Vagina (tissue), 2 donors: ENCODE results near the gene SLX4IP. TPM values are rescaled to one million over a fixed set of nuclear protein-coding genes. Genes with fewer than 3 reads are reported as not detected.

Experiments used
- DNase-seq, 2 donors: peaks; one replicate each; pipeline ENCODE4 v3.0.0-alpha.2; 2017; ENCODE audit errors: extremely low spot score in 2 of 2
- H3K27ac ChIP-seq: fragments of 200-600 bp; sonication (generic); one replicate; pipeline ENCODE4 v1.5.1; 2019
- H3K27me3 ChIP-seq: fragments of 200-600 bp; sonication (generic); one replicate; pipeline ENCODE4 v1.5.1; 2019
- H3K36me3 ChIP-seq, 2 donors: fragments of 200-600 bp; sonication (generic); one replicate each; pipeline ENCODE4 v1.5.1; 2017 to 2019
- H3K4me1 ChIP-seq: fragments of 200-600 bp; sonication (generic); one replicate; pipeline ENCODE4 v1.5.1; 2019
- H3K4me3 ChIP-seq, 2 donors: fragments of 200-600 bp; sonication (generic); 1 replicate in 1 of 2; 2 replicates in 1 of 2; pipeline ENCODE4 v1.5.1; 2016 to 2019
- H3K9me3 ChIP-seq: fragments of 200-600 bp; sonication (generic); one replicate; pipeline ENCODE4 v1.5.1; 2019
- POLR2A ChIP-seq, 2 donors: fragments of 450-650 bp; IDR thresholded peaks; one replicate each; pipeline ENCODE4 v1.6.1; 2017; ENCODE audit warnings: antibody characterized with exemption in 2 of 2, mild to moderate bottlenecking in 2 of 2, moderate library complexity in 2 of 2
- POLR2AphosphoS5 ChIP-seq, 2 donors: sonication (generic); formaldehyde crosslinking; IDR thresholded peaks; one replicate each; pipeline ENCODE4 v1.9.0; 2017; ENCODE audit warnings: antibody characterized with exemption in 2 of 2, mild to moderate bottlenecking in 2 of 2, low read depth in 1 of 2; ENCODE audit not compliant: insufficient read depth in 1 of 2
- intact Hi-C: fragments of 100-400 bp; cut with DNase I; formaldehyde crosslinking; loops from one replicate; pipeline ENCODE4 v1.15.1; 2023
- total RNA-seq: library from RNA; depleted of rRNA; stranded (reverse); fragments of >200 nt; gene quantifications from one replicate; pipeline ENCODE4 v1.2.3, GENCODE V29; 2016
- TF ChIP-seq, protein P1 (sequence below), 3 experiments: fragments of 450-650 bp in 2 of 3; fragments of 200-600 bp in 1 of 3; sonication (generic) in 1 of 3; IDR thresholded peaks; one replicate each; pipeline ENCODE4 v1.5.1; 2017 to 2019; ENCODE audit warnings: antibody characterized with exemption in 3 of 3, mild to moderate bottlenecking in 2 of 3, moderate library complexity in 2 of 3

SLX4IP gene
- total RNA-seq, 1 donor from 2014 or later: 4.9 TPM

DNA sequence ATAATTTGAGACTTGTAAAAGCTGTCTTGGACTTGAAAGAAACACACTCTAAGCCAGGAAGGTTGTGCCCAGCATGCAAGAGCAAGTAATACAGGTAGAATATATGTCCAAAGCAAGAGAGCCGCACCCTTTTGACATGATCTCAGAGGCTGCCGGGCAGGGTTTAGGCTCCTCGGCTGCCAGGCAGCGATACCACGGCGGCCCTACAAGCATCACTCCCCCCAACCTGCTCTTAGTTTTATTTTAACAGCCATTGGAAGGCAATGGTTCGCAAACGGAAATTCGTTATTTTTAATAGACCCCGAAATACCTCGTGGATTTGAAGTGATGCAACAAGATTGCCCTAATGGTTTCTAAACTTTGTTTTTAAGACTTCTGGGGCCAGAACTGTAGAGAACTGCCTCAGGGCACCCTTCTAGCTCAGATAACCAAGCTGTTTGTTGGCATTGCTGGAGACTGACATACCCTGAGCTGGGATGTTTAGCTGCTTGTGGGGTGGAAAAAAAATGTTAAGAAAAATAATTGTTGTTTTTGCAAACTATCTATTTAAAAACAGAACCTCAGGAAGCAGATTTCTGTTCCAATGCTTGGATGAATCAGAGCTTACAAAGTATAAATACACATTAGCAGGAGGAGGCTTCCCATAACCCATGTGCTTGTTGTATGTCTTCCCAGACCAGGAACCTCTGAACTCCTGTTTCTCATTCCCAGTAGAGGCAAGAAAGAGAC, 199.7 kb downstream of the SLX4IP start:
- H3K4me1 ChIP-seq: peaks cover 86% of the 10 kb centered on the region

DNA sequence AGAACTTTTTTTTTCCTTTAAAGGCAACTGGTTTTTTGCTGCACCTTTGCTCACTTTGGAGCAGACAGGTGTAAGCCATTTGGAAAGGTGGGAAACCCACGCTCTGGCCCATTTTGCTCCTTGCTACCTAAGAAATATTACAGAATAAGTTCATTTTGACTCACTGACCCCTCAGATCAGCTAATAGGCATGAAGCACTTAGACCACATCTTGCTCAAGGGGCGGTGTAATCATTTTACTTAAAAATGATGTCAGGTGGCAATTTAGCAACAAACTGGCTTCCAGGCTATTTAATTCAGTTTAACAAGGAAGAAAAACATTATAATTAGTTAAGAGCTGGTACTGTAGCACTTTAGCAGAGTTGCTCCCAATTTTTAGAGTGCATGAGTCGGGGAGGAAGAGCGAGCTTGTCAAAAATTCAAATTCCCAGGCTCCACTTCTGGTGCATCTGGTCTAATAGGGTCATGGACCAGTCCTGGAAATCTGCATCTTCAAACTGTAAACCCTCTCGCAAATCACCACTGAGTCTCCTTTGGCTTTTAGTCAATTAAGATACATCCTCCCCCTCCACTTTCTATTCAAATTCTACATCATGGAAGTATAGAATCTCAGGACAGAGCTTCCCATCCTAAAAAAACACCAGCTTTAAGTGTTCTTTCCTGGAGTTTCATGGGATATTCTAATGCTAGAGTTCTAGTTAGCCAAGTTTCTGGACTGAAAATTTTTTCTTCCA, 200.5 kb downstream of the SLX4IP start:
- no peak for DNase-seq
- Histone ChIP-seq H3K27ac (peak overlapping the region; percentile 85), H3K36me3 (peaks cover 0 to 32% of the 10 kb centered on the region in 2 donors), H3K4me1 (peaks cover 85% of the 10 kb centered on the region), H3K9me3 (no peaks in the 10 kb centered on the region), H3K27me3 (no peaks in the 10 kb centered on the region), H3K4me3 (no peak overlapping the region)
- intact Hi-C loops: no loop called here
- TF ChIP-seq, protein P1, sequence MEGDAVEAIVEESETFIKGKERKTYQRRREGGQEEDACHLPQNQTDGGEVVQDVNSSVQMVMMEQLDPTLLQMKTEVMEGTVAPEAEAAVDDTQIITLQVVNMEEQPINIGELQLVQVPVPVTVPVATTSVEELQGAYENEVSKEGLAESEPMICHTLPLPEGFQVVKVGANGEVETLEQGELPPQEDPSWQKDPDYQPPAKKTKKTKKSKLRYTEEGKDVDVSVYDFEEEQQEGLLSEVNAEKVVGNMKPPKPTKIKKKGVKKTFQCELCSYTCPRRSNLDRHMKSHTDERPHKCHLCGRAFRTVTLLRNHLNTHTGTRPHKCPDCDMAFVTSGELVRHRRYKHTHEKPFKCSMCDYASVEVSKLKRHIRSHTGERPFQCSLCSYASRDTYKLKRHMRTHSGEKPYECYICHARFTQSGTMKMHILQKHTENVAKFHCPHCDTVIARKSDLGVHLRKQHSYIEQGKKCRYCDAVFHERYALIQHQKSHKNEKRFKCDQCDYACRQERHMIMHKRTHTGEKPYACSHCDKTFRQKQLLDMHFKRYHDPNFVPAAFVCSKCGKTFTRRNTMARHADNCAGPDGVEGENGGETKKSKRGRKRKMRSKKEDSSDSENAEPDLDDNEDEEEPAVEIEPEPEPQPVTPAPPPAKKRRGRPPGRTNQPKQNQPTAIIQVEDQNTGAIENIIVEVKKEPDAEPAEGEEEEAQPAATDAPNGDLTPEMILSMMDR (IDR thresholded peaks at IDR 0.05): no peak
- TF ChIP-seq POLR2A (IDR thresholded peaks at IDR 0.05): no peak
- no peak for TF ChIP-seq POLR2AphosphoS5 (IDR thresholded peaks at IDR 0.05; ENCODE audit: insufficient read depth in 1 of 2, low read depth in 1 of 2)

More for the DNA sequence above, 199.7 kb downstream of the SLX4IP start:
- DNase-seq: no peak
- Histone ChIP-seq H3K4me3 (no peak overlapping the region), H3K36me3 (peaks cover 0 to 24% of the 10 kb centered on the region in 2 donors), H3K9me3 (no peaks in the 10 kb centered on the region), H3K27me3 (no peaks in the 10 kb centered on the region), H3K27ac (peak overlapping the region; percentile 85)
- peak; percentile 55 to 58 for TF ChIP-seq POLR2AphosphoS5 (IDR thresholded peaks at IDR 0.05; ENCODE audit: insufficient read depth in 1 of 2, low read depth in 1 of 2)
- no peak for TF ChIP-seq POLR2A (IDR thresholded peaks at IDR 0.05)
- TF ChIP-seq, protein P1 (IDR thresholded peaks at IDR 0.05): no peak
- intact Hi-C loops: no loop called here

DNA sequence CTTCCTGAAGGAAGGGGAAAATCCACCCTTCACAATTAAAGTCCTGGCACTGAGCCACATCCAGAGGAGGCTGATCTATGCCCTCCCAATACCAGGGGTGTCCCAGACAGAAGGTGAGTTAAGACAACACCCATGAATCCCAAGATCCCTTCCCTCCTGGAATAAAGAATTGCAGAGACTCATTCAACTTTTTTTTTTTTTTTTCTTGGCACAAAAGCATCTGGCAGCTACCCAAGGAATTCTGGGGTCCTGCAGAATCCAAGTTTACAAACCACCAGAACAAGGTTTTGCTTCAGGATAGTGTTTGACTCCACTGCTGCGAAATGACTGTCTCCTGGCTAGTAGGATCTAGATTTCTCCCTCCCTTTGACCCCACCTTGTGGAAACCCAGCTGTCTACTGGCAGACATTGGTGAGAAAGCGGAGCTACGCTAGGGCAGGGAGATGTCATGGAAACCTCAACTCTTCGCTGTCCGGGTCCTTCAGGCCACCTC, 201.3 kb downstream of the SLX4IP start:
- H3K9me3 ChIP-seq: no peaks in the 10 kb centered on the region
- TF ChIP-seq, protein P1 (IDR thresholded peaks at IDR 0.05): no peak
- TF ChIP-seq POLR2A (IDR thresholded peaks at IDR 0.05): no peak
- TF ChIP-seq POLR2AphosphoS5 (IDR thresholded peaks at IDR 0.05; ENCODE audit: insufficient read depth in 1 of 2, low read depth in 1 of 2): no peak
- H3K27me3 ChIP-seq: no peaks in the 10 kb centered on the region
- peak overlapping the region; percentile 85 for H3K27ac ChIP-seq
- peaks cover 81% of the 10 kb centered on the region for H3K4me1 ChIP-seq
- H3K4me3 ChIP-seq: no peak overlapping the region
- intact Hi-C loops: no loop called here
- DNase-seq: no peak
- H3K36me3 ChIP-seq: peaks cover 0 to 39% of the 10 kb centered on the region in 2 donors

DNA sequence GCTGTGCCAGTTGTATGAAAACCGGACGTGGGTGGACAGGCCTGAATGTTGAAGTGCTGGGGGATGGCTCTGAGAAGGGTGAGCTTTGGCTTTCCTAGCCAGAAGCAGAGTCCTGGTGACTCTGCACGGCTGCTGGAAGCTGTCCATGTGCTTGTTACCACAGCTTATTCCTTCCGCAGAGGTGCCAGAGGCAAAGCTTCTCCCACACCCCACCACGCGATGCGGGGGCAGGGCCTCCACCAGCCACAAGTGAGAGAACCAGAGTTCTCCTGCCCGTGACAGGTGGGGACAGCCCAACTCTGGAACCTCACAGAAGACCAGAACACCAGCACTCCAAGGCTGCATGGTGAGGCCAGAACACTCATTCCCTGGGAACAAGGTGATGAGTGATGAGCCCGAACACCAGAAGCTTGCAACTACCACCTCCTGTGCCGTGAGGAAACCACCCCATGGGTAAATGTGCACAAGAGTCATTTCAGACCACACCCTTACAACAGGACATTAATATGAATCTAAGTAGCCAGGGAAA, 202.0 kb downstream of the SLX4IP start:
- no peaks in the 10 kb centered on the region for H3K27me3 ChIP-seq
- peaks cover 0 to 47% of the 10 kb centered on the region in 2 donors for H3K36me3 ChIP-seq
- no peaks in the 10 kb centered on the region for H3K9me3 ChIP-seq
- intact Hi-C loops: no loop called here
- H3K4me3 ChIP-seq: no peak overlapping the region
- no peak for TF ChIP-seq POLR2A (IDR thresholded peaks at IDR 0.05)
- TF ChIP-seq POLR2AphosphoS5 (IDR thresholded peaks at IDR 0.05; ENCODE audit: insufficient read depth in 1 of 2, low read depth in 1 of 2): peak in 1 of 2 donors; percentile 54
- H3K27ac ChIP-seq: peak overlapping the region; percentile 85
- peaks cover 80% of the 10 kb centered on the region for H3K4me1 ChIP-seq
- DNase-seq: no peak

DNA sequence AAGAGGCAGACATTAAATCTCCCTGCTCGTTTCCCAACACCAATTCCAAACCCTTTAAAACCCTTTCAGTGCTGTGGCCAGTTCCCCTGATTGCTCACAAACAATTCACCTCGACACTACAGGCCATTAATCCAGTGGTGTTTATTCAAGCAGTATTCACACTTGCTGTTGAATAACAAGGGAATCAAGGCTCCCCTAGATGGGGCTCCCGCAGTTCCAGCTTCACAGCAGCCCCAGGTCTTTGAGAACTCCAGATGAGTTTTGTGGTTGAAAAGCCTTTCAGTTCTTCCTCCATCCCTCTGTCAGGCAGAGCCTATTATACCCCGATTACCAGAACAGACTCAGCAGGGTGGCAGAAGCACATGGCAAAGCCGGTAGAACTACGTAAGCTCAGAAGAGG, 202.5 kb downstream of the SLX4IP start:
- no peak overlapping the region for H3K4me3 ChIP-seq
- TF ChIP-seq POLR2A (IDR thresholded peaks at IDR 0.05): no peak
- no peak for TF ChIP-seq POLR2AphosphoS5 (IDR thresholded peaks at IDR 0.05; ENCODE audit: insufficient read depth in 1 of 2, low read depth in 1 of 2)
- TF ChIP-seq, protein P1 (IDR thresholded peaks at IDR 0.05): no peak
- H3K27me3 ChIP-seq: no peaks in the 10 kb centered on the region
- no peaks in the 10 kb centered on the region for H3K9me3 ChIP-seq
- intact Hi-C loops: no loop called here
- no peak for DNase-seq
- H3K4me1 ChIP-seq: peaks cover 75% of the 10 kb centered on the region
- peaks cover 0 to 51% of the 10 kb centered on the region in 2 donors for H3K36me3 ChIP-seq
- H3K27ac ChIP-seq: peak overlapping the region; percentile 85
